Liver (tissue), 9 donors: ENCODE measurements around the gene BTNL2. TPM values are rescaled to one million over a fixed set of nuclear protein-coding genes. Genes with fewer than 3 reads are reported as not detected.

Experiments
- DNase-seq: peaks from one replicate; pipeline ENCODE4 v3.0.0-alpha.2; 2017; ENCODE audit warnings: low spot score
- H3K27ac ChIP-seq, 2 donors: one replicate each; pipeline ENCODE4 v1.7.0; 2013; ENCODE audit warnings: inconsistent platforms in 2 of 2, low read length in 2 of 2, control low read depth in 1 of 2, low read depth in 1 of 2, mild to moderate bottlenecking in 1 of 2
- H3K27me3 ChIP-seq, 4 donors: one replicate each; pipeline versions ENCODE4 v1.6.1 to v1.7.0; 2013; ENCODE audit warnings: low read length in 3 of 4, inconsistent platforms in 1 of 4, mild to moderate bottlenecking in 1 of 4, moderate library complexity in 1 of 4; ENCODE audit not compliant: control insufficient read depth in 4 of 4, insufficient read depth in 4 of 4
- H3K36me3 ChIP-seq, 4 donors: one replicate each; pipeline versions ENCODE4 v1.6.1 to v1.7.0; 2013; ENCODE audit warnings: low read length in 3 of 4, mild to moderate bottlenecking in 3 of 4, low read depth in 1 of 4, moderate library complexity in 1 of 4; ENCODE audit not compliant: control insufficient read depth in 4 of 4, insufficient read depth in 3 of 4
- H3K4me1 ChIP-seq, 4 donors: one replicate each; pipeline versions ENCODE4 v1.6.1 to v1.7.0; 2013; ENCODE audit warnings: low read length in 3 of 4, mild to moderate bottlenecking in 3 of 4, moderate library complexity in 1 of 4; ENCODE audit not compliant: control insufficient read depth in 4 of 4, insufficient read depth in 4 of 4
- H3K4me3 ChIP-seq, 3 donors: one replicate each; pipeline versions ENCODE4 v1.6.1 to v1.7.0; 2013; ENCODE audit warnings: low read length in 3 of 3, control low read depth in 1 of 3, low read depth in 1 of 3, mild to moderate bottlenecking in 1 of 3
- H3K9ac ChIP-seq, 2 donors: one replicate each; pipeline ENCODE4 v1.7.0; 2013; ENCODE audit warnings: low read length in 2 of 2, mild to moderate bottlenecking in 2 of 2, moderate library complexity in 2 of 2, control low read depth in 1 of 2, low read depth in 1 of 2
- H3K9me3 ChIP-seq, 4 donors: one replicate each; pipeline versions ENCODE4 v1.6.1 to v1.7.0; 2013; ENCODE audit warnings: low read length in 3 of 4; ENCODE audit not compliant: control insufficient read depth in 4 of 4
- EGR1 ChIP-seq, 2 donors: IDR thresholded peaks; 2 replicates each; pipeline ENCODE4 v1.6.1; 2016 to 2018; ENCODE audit warnings: antibody characterized with exemption in 2 of 2, low read depth in 2 of 2
- FOXA2 ChIP-seq: IDR thresholded peaks from 2 replicates; pipeline ENCODE4 v1.6.1; 2016; ENCODE audit warnings: antibody characterized with exemption
- GABPA ChIP-seq, 2 donors: IDR thresholded peaks in 1 of 2; conservative IDR thresholded peaks in 1 of 2; 2 replicates each; pipeline ENCODE4 v1.6.1; 2016; ENCODE audit warnings: antibody characterized with exemption in 2 of 2, mild to moderate bottlenecking in 1 of 2, moderate library complexity in 1 of 2
- HNF4A ChIP-seq, 2 donors: conservative IDR thresholded peaks; 2 replicates each; pipeline ENCODE4 v1.6.1; 2016; ENCODE audit warnings: antibody characterized with exemption in 2 of 2, mild to moderate bottlenecking in 2 of 2
- HNF4G ChIP-seq: IDR thresholded peaks from 2 replicates; pipeline ENCODE4 v1.6.1; 2016; ENCODE audit warnings: antibody characterized with exemption
- JUND ChIP-seq, 2 donors: IDR thresholded peaks; 2 replicates each; pipeline ENCODE4 v1.6.1; 2016; ENCODE audit warnings: antibody characterized with exemption in 2 of 2
- NR2F2 ChIP-seq: IDR thresholded peaks from 2 replicates; pipeline ENCODE4 v1.6.1; 2016; ENCODE audit warnings: antibody characterized with exemption
- RAD21 ChIP-seq, 2 donors: IDR thresholded peaks; 2 replicates each; pipeline ENCODE4 v1.6.1; 2016; ENCODE audit warnings: antibody characterized with exemption in 2 of 2, mild to moderate bottlenecking in 2 of 2
- SP1 ChIP-seq: IDR thresholded peaks from 2 replicates; pipeline ENCODE4 v1.6.1; 2018; ENCODE audit warnings: antibody characterized with exemption, mild to moderate bottlenecking
- TAF1 ChIP-seq: conservative IDR thresholded peaks from 2 replicates; pipeline ENCODE4 v1.6.1; 2016; ENCODE audit warnings: antibody characterized with exemption, mild to moderate bottlenecking
- WGBS: extraction: QIAGEN DNeasy Blood & Tissue Kit; methylation state at CpG from one replicate; pipeline ENCODE4 v1.1.7; 2013; 5-methylcytosine and 5-hydroxymethylcytosine counted together
- polyA plus RNA-seq, 2 donors: library from polyadenylated mRNA; stranded (reverse) in 1 of 2; unstranded in 1 of 2; fragments of 200-250 nt in 1 of 2; fragments of >200 nt in 1 of 2; fragmentation: Nextera tagmentation in 1 of 2; extraction: Ambion mirVana in 1 of 2; gene quantifications; one replicate each; pipeline versions ENCODE4 v1.2.1 to v1.2.3, GENCODE V29; 2013 to 2015
- total RNA-seq, 2 donors: library from RNA; depleted of rRNA; stranded (reverse); fragments of >200 nt; gene quantifications; one replicate each; pipeline ENCODE4 v1.2.3, GENCODE V29; 2014
- TF ChIP-seq, protein P1 (sequence below): IDR thresholded peaks from 2 replicates; pipeline ENCODE4 v1.6.1; 2016; ENCODE audit warnings: antibody characterized with exemption
- TF ChIP-seq, protein P2 (sequence below): fragments of 150-350 bp; IDR thresholded peaks from 2 replicates; pipeline ENCODE4 v1.5.1; 2017; ENCODE audit warnings: improper control_type of control experiment, low read depth, low read length; ENCODE audit not compliant: missing input control
- TF ChIP-seq, protein P3 (sequence below): IDR thresholded peaks from 2 replicates; pipeline ENCODE4 v1.6.1; 2016; ENCODE audit warnings: antibody characterized with exemption
- TF ChIP-seq, protein P4 (sequence below): IDR thresholded peaks from 2 replicates; pipeline ENCODE4 v1.6.1; 2016; ENCODE audit warnings: antibody characterized with exemption
- TF ChIP-seq, protein P5 (sequence below): IDR thresholded peaks from 2 replicates; pipeline ENCODE4 v1.6.1; 2016; ENCODE audit warnings: antibody characterized with exemption, mild to moderate bottlenecking
- donor health status: healthy.
- donor health status: healthy.
- donor health status: healthy.
- donor health status: healthy.
- donor health status: healthy.

BTNL2 gene
- total and polyA plus RNA-seq, 4 donors = not detected

DNA sequence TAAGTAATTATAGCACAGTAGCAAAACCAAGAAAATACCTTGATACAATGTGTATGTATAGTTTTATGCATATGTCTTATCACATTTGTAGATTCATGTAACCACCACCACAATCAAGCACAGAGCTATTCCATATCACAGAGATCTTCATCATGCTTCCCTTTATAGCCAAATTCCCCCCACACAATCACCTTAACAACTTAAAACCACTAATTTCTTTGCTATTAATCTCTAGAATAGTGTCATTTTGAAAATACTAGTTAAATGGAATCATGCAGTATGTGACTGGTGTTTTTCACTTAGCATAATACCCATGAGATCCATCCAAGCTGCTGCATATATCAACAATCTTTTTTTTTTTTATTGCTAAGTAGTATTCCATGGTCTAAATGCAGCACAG is 41.0 kb upstream of the BTNL2 start (continued):
- no peak for TF ChIP-seq GABPA (IDR thresholded peaks at IDR 0.05 in 1 of 2, conservative IDR thresholded peaks at IDR 0.05 in 1 of 2)
- TF ChIP-seq, protein P1, sequence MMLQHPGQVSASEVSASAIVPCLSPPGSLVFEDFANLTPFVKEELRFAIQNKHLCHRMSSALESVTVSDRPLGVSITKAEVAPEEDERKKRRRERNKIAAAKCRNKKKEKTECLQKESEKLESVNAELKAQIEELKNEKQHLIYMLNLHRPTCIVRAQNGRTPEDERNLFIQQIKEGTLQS = no peak
- TF ChIP-seq, protein P2, sequence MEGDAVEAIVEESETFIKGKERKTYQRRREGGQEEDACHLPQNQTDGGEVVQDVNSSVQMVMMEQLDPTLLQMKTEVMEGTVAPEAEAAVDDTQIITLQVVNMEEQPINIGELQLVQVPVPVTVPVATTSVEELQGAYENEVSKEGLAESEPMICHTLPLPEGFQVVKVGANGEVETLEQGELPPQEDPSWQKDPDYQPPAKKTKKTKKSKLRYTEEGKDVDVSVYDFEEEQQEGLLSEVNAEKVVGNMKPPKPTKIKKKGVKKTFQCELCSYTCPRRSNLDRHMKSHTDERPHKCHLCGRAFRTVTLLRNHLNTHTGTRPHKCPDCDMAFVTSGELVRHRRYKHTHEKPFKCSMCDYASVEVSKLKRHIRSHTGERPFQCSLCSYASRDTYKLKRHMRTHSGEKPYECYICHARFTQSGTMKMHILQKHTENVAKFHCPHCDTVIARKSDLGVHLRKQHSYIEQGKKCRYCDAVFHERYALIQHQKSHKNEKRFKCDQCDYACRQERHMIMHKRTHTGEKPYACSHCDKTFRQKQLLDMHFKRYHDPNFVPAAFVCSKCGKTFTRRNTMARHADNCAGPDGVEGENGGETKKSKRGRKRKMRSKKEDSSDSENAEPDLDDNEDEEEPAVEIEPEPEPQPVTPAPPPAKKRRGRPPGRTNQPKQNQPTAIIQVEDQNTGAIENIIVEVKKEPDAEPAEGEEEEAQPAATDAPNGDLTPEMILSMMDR = no peak
- TF ChIP-seq, protein P3, sequence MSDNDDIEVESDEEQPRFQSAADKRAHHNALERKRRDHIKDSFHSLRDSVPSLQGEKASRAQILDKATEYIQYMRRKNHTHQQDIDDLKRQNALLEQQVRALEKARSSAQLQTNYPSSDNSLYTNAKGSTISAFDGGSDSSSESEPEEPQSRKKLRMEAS = no peak
- no peak for TF ChIP-seq HNF4A (conservative IDR thresholded peaks at IDR 0.05)
- no peak for TF ChIP-seq NR2F2
- no peak for TF ChIP-seq JUND (IDR thresholded peaks at IDR 0.05)

DNA sequence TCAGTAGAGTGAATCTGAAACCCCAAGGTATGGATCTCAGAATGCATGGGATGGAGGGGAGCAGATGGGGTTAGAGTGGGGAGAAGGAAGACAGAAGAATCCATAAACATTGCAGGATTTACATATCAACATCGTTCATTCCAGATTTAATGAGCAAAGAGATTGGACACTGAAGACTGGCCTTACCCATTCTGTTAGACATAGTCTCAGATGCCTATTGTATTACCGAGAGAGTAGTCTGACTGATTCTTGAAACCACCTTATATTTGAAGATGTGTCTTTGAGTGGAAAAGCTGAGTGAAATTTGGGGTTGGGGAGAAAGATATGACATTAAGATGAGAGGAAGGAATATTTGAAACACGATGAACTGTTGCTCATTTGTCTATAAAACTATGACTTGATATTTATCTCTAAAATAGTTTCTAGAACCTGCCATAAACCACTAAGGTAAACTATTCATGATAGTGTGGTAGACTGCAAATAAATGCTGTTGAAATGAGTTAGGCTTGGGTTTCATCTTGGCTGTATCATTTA is 38.4 kb upstream of the BTNL2 start:
- TF ChIP-seq FOXA2 (no peak), RAD21 (IDR thresholded peaks at IDR 0.05) (no peak), NR2F2 (no peak), SP1 (no peak), HNF4G (no peak), TAF1 (no peak), EGR1 (IDR thresholded peaks at IDR 0.05; ENCODE audit: low read depth in 2 of 2) (no peak)
- TF ChIP-seq, protein P3 = no peak
- TF ChIP-seq, protein P4, sequence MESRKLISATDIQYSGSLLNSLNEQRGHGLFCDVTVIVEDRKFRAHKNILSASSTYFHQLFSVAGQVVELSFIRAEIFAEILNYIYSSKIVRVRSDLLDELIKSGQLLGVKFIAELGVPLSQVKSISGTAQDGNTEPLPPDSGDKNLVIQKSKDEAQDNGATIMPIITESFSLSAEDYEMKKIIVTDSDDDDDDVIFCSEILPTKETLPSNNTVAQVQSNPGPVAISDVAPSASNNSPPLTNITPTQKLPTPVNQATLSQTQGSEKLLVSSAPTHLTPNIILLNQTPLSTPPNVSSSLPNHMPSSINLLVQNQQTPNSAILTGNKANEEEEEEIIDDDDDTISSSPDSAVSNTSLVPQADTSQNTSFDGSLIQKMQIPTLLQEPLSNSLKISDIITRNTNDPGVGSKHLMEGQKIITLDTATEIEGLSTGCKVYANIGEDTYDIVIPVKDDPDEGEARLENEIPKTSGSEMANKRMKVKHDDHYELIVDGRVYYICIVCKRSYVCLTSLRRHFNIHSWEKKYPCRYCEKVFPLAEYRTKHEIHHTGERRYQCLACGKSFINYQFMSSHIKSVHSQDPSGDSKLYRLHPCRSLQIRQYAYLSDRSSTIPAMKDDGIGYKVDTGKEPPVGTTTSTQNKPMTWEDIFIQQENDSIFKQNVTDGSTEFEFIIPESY = no peak
- TF ChIP-seq, protein P5, sequence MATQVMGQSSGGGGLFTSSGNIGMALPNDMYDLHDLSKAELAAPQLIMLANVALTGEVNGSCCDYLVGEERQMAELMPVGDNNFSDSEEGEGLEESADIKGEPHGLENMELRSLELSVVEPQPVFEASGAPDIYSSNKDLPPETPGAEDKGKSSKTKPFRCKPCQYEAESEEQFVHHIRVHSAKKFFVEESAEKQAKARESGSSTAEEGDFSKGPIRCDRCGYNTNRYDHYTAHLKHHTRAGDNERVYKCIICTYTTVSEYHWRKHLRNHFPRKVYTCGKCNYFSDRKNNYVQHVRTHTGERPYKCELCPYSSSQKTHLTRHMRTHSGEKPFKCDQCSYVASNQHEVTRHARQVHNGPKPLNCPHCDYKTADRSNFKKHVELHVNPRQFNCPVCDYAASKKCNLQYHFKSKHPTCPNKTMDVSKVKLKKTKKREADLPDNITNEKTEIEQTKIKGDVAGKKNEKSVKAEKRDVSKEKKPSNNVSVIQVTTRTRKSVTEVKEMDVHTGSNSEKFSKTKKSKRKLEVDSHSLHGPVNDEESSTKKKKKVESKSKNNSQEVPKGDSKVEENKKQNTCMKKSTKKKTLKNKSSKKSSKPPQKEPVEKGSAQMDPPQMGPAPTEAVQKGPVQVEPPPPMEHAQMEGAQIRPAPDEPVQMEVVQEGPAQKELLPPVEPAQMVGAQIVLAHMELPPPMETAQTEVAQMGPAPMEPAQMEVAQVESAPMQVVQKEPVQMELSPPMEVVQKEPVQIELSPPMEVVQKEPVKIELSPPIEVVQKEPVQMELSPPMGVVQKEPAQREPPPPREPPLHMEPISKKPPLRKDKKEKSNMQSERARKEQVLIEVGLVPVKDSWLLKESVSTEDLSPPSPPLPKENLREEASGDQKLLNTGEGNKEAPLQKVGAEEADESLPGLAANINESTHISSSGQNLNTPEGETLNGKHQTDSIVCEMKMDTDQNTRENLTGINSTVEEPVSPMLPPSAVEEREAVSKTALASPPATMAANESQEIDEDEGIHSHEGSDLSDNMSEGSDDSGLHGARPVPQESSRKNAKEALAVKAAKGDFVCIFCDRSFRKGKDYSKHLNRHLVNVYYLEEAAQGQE = no peak
- Histone ChIP-seq H3K9ac (no peak overlapping the region), H3K9me3 (no peaks in the 10 kb centered on the region), H3K27me3 (no peaks in the 10 kb centered on the region), H3K27ac (no peak overlapping the region), H3K36me3 (no peaks in the 10 kb centered on the region), H3K4me1 (no peaks in the 10 kb centered on the region), H3K4me3 (no peak overlapping the region)
- DNase-seq = no peak
- 64% methylated on average over 3 of the region's 3 CpGs for WGBS
